Testis (tissue), 3 donors: ENCODE measurements around the gene AICDA. TPM values are rescaled to one million over a fixed set of nuclear protein-coding genes. Genes with fewer than 3 reads are reported as not detected.

ENCODE experiments used
- DNase-seq: peaks from one replicate; pipeline ENCODE4 v3.0.0-alpha.2; 2019
- H3K27ac ChIP-seq, 2 donors: fragments of 200-600 bp; sonication (generic); one replicate each; pipeline ENCODE4 v1.5.1; 2019
- H3K27me3 ChIP-seq: fragments of 200-600 bp; sonication (generic); one replicate; pipeline ENCODE4 v1.5.1; 2019
- H3K36me3 ChIP-seq: fragments of 200-600 bp; sonication (generic); one replicate; pipeline ENCODE4 v1.5.1; 2017; ENCODE audit warnings: low read depth; ENCODE audit errors: missing control alignments
- H3K4me1 ChIP-seq: fragments of 200-600 bp; sonication (generic); one replicate; pipeline ENCODE4 v1.5.1; 2019
- H3K4me3 ChIP-seq, 2 donors: fragments of 200-600 bp; sonication (generic); one replicate each; pipeline ENCODE4 v1.5.1; 2017 to 2019
- H3K9me3 ChIP-seq: fragments of 200-600 bp; sonication (generic); one replicate; pipeline ENCODE4 v1.5.1; 2017
- POLR2A ChIP-seq: fragments of 450-650 bp; IDR thresholded peaks from one replicate; pipeline ENCODE4 v1.6.1; 2017; ENCODE audit warnings: antibody characterized with exemption, mild to moderate bottlenecking, moderate library complexity
- WGBS, 2 donors: methylation state at CpG; one replicate each; pipeline ENCODE4 v1.1.5; 2018; 5-methylcytosine and 5-hydroxymethylcytosine counted together
- intact Hi-C: fragments of 100-400 bp; cut with DNase I; formaldehyde crosslinking; loops from one replicate; pipeline ENCODE4 v1.15.1; 2023; ENCODE audit warnings: low total_unique reads
- polyA plus RNA-seq: library from polyadenylated mRNA; stranded (reverse); fragments of 350-450 nt; fragmentation: Illumina TruSeq; extraction: RNeasy Lipid Tissue Mini Kit (QIAGEN cat#74804); gene quantifications from one replicate; pipeline ENCODE4 v1.2.3, GENCODE V29; 2014; ENCODE audit warnings: low read depth, low replicate concordance; ENCODE audit not compliant: insufficient read depth
- total RNA-seq, 2 donors: library from RNA; depleted of rRNA; stranded (reverse); fragments of >200 nt; gene quantifications; one replicate each; pipeline ENCODE4 v1.2.3, GENCODE V29; 2016
- TF ChIP-seq, protein P1 (sequence below), 3 experiments: fragments of 450-650 bp in 2 of 3; fragments of 200-600 bp in 1 of 3; sonication (generic) in 1 of 3; IDR thresholded peaks; one replicate each; pipeline ENCODE4 v1.5.1; 2016 to 2019; ENCODE audit warnings: antibody characterized with exemption in 3 of 3, mild to moderate bottlenecking in 2 of 3, moderate library complexity in 1 of 3

Gene AICDA
- total and polyA plus RNA-seq, 3 donors from 2014 or later: 0.11 TPM; not detected in 2

DNA sequence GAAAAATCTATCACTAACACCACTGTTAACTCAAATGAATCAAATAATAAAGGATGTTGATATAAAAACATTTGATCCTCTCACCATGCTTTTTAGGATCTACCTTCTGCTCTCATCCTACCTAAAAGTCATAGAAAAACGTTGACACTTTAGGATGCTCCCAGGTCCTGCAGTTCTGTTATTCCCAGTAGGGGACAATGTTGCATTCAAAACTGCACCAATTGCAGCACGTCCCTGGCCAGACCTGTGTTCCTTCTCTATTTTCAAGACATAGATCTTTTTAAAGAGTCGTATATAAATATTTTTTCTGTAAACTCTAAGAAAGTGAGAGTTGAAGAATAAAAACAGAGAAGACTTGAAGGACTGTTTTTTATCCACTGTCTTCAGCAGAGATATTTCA lies 8.8 kb downstream of the AICDA start:
- Histone ChIP-seq H3K4me1 (no peaks in the 10 kb centered on the region), H3K27me3 (no peaks in the 10 kb centered on the region), H3K4me3 (no peak overlapping the region), H3K36me3 (no peaks in the 10 kb centered on the region), H3K27ac (no peak overlapping the region), H3K9me3 (no peaks in the 10 kb centered on the region)
- TF ChIP-seq, protein P1, sequence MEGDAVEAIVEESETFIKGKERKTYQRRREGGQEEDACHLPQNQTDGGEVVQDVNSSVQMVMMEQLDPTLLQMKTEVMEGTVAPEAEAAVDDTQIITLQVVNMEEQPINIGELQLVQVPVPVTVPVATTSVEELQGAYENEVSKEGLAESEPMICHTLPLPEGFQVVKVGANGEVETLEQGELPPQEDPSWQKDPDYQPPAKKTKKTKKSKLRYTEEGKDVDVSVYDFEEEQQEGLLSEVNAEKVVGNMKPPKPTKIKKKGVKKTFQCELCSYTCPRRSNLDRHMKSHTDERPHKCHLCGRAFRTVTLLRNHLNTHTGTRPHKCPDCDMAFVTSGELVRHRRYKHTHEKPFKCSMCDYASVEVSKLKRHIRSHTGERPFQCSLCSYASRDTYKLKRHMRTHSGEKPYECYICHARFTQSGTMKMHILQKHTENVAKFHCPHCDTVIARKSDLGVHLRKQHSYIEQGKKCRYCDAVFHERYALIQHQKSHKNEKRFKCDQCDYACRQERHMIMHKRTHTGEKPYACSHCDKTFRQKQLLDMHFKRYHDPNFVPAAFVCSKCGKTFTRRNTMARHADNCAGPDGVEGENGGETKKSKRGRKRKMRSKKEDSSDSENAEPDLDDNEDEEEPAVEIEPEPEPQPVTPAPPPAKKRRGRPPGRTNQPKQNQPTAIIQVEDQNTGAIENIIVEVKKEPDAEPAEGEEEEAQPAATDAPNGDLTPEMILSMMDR (IDR thresholded peaks at IDR 0.05): no peak
- no peak for TF ChIP-seq POLR2A
- WGBS, 2 donors: 20 to 25% methylated on average over 3 of the region's 3 CpGs
- DNase-seq: no peak
- intact Hi-C loops: no loop called here

DNA sequence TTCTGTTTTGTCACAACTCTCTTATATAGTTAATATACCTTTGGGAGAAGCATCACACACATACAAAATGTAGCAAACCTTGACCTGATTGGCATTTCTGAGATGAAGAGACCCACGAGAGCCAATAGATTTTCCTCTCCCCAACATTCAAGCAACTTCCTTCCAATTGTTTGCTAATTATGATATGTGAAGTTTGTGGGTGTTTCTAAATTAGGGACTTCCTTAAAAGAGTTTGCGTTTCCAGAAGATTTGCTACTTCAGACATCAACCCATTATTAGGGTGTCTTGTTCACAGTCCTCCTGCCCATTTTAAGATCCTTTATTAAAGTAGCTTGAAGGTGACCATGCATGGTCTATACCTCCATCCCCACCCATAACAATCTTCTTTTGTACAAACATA lies 9.4 kb downstream of the AICDA start:
- no peak for TF ChIP-seq POLR2A
- TF ChIP-seq, protein P1 (IDR thresholded peaks at IDR 0.05): no peak
- WGBS, 2 donors: 54 to 60% methylated on average over 2 of the region's 2 CpGs
- Histone ChIP-seq H3K27me3 (no peaks in the 10 kb centered on the region), H3K36me3 (no peaks in the 10 kb centered on the region), H3K4me1 (no peaks in the 10 kb centered on the region), H3K27ac (no peak overlapping the region), H3K4me3 (no peak overlapping the region), H3K9me3 (no peaks in the 10 kb centered on the region)
- no peak for DNase-seq
- intact Hi-C loops: no loop called here

DNA sequence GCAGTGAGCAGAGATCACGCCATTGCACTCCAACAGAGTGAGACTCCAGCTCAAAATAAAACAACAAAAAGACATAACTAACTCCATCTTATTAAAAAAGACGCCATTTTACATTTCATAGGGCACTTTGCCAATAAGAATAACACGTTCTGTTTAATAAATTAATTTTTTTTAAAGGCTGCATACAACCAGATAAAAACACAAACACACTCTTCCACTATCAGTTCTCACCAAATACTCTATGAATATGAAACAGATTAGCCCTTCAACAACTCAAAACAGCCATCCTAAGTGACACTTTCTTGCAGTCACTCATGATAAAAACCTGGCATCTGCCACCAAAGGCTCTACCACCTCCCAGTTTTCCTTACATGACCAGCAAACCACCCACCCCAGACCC lies 16.1 kb downstream of the AICDA start:
- Histone ChIP-seq H3K27me3 (no peaks in the 10 kb centered on the region), H3K9me3 (no peaks in the 10 kb centered on the region), H3K27ac (no peak overlapping the region), H3K4me1 (no peaks in the 10 kb centered on the region), H3K36me3 (no peaks in the 10 kb centered on the region), H3K4me3 (no peak overlapping the region)
- TF ChIP-seq, protein P1 (IDR thresholded peaks at IDR 0.05): no peak
- no peak for TF ChIP-seq POLR2A
- 64 to 77% methylated on average over 3 of the region's 3 CpGs for WGBS, 2 donors
- DNase-seq: no peak
- intact Hi-C loops: no loop called here

DNA sequence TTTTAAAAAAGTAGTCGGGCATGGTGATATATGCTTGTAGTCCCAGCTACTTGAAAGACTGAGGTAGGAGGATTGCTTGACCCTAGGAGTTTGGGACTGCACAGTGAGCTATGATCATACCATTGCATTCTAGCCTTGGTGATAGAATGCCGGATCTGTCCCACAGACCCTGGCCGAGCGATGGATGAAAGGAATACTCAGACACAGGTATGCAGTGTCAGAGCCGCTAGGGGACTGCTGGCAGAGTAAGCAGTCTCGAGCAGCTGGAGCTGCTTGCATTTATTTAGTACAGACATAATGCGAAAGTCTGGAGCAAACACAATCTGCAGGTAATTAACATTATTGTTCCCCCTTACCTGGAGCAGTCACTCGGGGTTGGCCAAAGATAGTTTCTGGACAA lies 18.6 kb downstream of the AICDA start:
- Histone ChIP-seq H3K4me3 (no peak overlapping the region), H3K27ac (no peak overlapping the region), H3K4me1 (no peaks in the 10 kb centered on the region), H3K27me3 (no peaks in the 10 kb centered on the region), H3K36me3 (no peaks in the 10 kb centered on the region), H3K9me3 (no peaks in the 10 kb centered on the region)
- WGBS, 2 donors: 70 to 82% methylated on average over 8 of the region's 8 CpGs
- TF ChIP-seq POLR2A: no peak
- TF ChIP-seq, protein P1 (IDR thresholded peaks at IDR 0.05): no peak
- intact Hi-C loops: no loop called here
- no peak for DNase-seq

DNA sequence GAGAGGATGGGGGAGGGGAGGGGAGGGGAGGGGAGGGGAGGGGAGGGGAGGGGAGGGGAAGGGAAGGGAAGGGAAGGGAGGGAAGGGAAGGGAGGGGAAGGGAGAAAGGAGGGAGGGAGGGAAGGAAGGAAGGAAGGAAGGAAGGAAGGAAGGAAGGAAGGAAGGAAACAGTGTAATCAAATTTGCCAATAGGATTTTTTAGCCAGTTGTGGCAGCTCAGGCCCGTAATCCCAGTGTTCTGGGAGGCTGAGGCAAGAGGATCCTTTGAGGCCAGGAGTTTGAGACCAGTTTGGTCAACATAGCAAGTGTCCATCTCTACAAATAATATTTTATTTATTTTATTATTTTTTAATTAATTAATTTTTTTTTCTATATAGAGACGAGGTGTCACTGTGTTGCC lies 19.4 kb downstream of the AICDA start:
- H3K27me3 ChIP-seq: no peaks in the 10 kb centered on the region
- H3K4me3 ChIP-seq: no peak overlapping the region
- TF ChIP-seq POLR2A: no peak
- TF ChIP-seq, protein P1 (IDR thresholded peaks at IDR 0.05): no peak
- no peaks in the 10 kb centered on the region for H3K9me3 ChIP-seq
- no peaks in the 10 kb centered on the region for H3K36me3 ChIP-seq
- H3K27ac ChIP-seq: no peak overlapping the region
- intact Hi-C loops: no loop called here
- DNase-seq: no peak
- no peaks in the 10 kb centered on the region for H3K4me1 ChIP-seq
- WGBS, 2 donors: 87 to 91% methylated on average over 2 of the region's 2 CpGs
